Measurements from ENCODE around the gene GFM1.
A peak's percentile ranks its signal among the peaks of the same experiment; 100 is the strongest.
"Not testable (repeated sequence)": the region's sequence is repeated elsewhere in the genome, so short reads cannot be mapped to it uniquely, and the experiment has no call there.

GFM1 gene

DNA sequence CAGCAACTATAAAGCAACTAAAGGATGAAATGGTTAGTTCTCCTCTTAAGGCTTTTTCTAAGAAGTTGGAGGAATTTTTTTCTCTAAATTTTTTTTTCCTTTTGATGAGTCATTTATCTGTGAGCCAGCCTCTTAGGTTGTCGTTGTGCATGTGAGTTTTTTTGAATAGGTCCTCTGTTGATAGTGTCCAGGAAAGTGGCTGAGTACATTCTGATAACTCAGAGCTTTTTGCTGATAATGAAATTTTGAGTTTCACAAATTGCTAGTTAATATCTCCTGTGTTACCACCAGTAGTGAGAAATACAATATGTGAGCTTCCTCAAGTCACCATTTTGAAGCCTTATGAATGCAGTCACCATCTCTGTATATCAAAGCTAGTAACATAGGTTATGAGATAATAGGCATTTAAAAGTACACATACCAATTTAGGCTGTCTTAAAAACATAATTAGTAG lies 35.2 kb downstream of the GFM1 start:
- DNase-seq = no peak

DNA sequence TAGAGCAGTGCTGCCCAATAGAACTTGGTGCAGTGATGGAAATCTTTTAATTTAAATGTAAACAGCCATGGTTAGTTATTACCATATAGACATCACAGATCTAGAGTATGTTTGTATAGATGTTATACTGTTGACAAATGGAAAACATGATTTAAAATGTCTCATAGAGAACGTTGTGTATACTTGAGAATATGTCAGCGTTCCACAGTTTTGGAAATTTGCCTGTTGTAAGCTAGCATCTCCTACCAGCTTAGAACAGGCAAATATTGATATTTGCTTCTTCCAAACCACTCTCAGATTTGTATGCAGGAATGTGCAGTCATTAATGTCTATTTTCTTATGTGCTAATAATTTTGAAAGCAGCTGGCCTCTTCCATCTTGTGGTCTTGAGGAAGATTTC lies 36.5 kb downstream of the GFM1 start:
- no peak for DNase-seq

DNA sequence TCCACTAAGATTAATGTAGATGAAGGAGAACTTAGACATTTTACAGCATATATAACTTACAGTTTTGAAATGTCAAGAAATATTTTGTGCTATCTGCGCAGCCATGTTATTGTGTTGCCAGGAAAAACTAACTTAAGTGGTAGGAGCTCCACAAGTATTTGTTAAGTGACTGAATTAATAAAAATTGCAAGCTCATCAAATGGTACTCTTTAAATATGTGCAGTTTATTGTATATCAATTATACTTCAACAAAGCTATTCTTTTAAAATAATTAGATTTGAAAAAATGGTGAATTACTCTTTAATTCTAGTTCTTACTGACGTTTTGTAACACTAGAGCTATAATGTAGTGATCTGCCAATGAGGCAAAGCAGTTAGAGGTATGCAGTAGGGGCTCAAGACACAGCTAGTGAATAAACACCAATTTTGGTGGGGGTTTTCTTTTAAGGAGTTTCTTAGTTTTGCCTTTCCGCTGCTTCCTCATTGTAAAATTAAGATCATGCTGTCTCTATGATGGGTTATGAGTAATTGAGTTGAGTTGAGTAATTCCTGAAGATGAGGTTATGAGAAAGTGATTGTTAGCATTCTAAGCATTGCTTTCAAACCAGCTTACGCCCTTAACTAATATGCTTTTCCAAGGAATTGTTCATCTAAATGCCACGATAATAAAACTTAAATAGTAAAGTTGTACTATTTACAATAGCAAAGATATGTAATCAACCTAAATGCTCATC lies 39.1 kb downstream of the GFM1 start:
- DNase-seq = no peak

DNA sequence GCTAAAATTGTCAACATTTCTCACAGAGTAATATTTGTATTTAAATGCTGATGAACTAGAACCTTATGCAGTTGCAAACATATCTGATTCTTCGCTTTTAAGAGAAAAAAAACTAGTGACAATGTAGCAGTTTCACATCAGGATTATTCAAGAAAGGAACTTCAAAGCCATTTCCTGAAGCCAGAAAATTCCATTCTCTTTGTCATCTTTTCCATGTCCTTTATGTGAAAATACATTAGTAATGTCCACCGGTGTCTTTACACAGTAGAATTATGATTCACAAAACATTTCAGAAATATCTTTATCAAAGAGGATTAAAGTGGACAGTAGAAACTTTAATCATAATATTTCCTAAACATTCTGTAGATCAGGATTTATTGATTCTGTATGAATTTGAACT lies 40.8 kb downstream of the GFM1 start:
- no peak for DNase-seq

DNA sequence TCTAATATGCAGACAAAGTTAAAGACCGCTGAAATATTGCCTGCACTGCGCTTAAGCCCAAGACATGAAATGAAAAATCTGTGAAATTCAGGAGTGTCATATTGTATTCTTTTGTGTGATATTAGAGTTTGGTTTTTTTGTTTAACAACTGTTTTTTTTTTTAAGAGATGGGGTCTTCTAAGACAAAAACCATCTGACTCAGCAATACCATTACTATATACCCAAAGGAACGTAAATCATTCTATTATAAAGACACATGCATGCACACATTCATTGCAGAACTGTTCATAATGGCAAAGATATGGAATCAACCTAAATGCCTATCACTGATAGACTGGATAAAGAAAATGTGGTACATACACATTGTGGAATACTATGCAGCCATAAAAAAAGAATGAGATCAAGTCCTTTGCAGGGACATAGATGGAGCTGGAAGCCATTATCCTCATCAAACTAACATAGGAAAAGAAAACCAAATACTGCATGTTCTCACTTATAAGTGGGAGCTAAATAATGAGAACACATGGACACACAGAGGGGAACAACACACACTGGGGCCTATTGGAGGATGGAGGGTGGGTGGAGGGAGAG lies 49.6 kb downstream of the GFM1 start:
- DNase-seq = not testable (repeated sequence)

DNA sequence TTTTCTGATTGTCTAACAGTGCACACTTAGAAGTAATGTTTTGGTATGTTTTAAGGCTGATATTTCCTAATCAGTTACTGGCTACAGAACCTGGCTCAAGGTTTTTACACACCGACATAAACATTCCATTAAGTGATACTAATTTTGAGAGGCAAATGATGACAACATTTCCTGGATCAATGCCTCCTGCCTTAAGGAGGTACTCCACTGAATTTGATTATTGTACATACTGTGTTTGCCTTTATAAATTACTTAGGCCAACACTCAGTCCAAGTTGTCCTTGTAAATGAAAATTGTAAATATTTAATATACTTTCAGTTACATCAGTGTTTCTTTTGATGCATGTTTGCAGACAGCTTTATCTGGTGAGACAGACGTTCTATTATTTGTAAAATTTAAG lies 52.3 kb downstream of the GFM1 start:
- no peak for DNase-seq

DNA sequence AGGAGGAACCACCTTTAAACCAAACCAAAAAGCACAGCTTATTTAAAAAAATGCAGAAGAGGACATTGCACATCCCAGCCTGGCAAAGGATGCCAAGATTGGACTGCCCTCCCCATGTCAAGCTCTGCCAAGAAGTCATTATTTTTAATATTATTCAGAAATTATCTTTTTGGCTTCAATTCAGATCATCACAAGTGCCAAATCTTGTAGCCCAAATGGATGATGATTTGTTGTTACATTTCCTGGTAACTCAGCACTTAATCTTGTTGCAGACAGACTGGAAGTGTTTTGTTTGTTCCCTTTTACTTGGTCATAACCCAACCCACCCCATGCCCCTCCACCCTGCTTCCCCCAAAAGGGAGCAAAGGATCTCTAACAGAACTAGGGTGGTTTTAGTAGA lies 56.2 kb downstream of the GFM1 start:
- peak; percentile 78 to 86 for DNase-seq

DNA sequence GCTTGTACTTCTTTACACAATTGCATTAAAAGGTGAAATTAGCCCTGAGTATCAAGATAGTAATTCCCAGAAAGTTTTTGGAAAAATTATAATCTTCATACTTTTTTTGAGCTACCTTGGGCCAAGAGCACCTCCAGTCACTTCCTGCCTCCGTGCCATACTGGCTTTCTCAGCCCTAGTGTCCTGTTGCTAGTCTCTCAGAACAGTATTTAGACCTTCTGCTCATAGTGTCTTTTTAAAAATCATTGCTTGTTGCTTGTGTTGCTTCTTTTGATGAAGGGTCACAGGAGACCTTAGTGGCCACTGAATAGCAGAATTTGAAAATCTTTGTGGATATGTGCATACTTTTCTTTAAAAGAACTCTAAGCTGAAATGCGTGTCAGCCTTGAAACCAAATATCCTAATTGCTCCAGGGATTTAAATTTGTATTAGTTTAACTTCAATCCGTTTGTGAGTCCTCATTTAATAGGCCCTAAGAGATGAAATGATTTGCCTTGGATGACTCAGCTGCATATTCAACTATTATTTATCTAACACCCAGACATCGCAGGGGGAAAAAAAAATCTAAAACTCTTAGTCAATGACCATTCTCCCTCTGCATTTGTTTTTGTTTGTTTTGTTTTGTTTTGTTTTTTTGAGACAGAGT lies 57.2 kb downstream of the GFM1 start:
- DNase-seq = no peak

DNA sequence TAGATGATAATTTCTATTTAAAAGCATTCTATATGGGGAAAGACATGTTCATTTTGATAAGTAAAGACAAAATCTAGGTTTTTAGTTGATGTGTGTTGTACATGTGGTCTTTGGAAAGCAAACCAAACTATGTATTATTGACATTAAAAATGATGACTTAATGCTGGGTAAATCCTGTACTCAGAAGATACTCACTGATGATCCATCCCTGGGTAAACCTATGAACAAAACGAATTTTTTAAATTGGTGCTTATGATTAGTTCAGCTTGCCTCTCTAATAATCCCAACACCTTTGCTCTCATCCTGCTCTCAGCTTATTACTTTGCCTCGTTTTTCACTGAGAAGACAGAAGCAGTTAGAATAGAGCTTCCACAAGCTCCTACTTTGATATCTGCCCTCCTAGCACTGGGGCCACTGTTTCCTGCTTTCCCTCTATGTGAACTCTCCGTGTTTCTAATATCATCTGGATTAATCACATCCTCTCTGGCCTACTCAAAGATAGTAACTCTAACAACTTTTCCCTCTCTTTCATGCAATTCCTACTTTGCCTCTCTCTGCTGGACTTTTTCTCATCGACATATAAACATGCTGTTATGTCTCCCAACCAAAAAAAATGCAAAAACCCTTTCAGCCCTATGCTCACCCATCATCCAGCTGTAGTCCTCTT lies 58.6 kb downstream of the GFM1 start:
- no peak for DNase-seq

DNA sequence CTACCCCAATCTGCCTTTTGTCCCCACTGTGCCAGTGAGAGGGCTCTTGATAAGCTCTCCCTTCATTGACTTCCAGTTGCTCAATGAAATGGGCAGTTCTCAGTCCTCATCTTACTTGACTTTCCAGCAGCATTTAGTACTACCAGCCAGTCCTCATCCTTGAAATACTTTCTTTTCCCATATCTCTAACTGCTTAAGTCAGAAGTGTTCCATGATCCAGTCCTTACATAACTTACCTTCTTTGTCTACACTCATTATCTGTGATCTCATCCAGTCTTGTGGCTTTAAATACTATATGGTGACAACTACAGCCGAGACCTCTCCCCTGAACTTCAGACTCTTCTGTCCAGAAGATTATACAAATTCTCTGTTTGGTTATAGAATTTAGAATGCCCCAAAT lies 59.2 kb downstream of the GFM1 start:
- DNase-seq = no peak

DNA sequence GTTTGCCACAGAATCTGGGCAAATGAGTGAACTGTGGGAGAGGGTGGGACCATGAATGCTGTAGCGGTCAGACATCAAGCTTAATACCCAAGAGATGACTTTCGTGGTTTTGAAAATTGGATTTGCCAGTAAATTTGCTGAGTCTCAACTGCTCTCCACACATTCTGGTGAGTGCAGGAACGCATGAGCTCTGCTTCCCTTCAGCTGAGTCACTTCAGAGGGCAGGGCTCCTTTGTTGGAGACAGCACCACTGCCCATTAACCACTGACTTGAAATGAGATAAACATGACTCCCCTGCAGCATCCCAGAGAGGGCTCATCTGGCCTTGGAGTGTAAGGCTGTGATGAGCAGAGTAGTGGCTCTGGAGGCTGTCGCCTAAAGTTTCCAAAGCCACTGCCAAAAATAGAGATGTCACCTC lies 65.3 kb downstream of the GFM1 start:
- DNase-seq = no peak

DNA sequence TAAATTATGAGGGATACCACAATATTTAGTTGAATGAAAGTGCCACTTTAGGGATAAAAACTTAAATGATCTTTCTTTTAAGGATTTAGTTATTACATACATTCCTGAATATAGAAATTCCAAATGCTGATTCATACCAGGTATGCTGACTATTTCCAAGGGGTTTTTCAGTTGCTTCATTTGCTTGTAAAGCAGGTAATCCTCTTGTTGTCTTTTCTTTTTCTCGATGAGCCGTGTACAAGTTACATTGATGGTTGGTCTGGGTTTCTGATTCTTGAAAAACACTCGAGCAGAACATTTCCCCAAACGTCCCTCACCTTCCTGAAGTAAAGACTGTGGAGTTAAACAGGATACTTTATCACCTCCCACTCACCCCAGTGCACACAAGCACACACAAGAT lies 66.3 kb downstream of the GFM1 start:
- no peak for DNase-seq

DNA sequence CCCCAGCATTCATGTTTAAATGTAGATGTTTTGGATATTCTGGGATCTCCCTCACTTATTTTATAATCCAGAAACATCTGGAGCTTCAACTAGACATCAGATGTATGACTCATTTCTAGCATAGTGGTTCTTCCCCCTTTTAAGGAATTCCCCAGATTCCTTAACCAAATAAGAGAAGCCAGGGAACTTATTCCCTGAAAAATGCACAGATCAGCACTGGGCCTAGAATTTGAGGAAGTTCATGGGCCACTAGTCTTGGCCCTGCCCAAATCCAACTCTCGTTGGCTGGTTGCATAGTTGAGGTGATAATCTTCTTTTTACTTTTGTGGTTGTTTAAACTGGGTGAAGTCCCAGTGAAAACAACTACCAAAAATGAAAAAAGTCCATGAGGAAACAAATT lies 67.6 kb downstream of the GFM1 start:
- DNase-seq = no peak

DNA sequence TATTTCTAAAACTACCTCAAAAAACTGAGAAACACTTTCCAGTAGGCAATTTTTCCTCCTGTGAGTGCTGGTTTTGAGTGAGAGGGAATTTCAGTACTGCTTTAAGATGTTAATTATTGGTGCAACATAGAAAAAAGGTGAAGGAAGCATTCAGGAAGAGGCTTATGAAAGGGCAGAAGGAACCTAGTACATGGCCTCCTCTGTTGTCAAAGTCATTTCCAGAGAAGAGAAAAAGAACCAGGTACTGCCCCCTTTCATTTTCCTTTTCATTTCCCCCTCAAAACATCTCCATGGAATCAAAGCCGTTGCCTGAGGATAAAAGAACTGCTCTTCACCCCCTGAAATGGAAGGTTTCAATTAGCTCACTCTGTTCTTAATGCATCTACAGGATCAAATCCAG lies 68.1 kb downstream of the GFM1 start:
- DNase-seq = no peak

DNA sequence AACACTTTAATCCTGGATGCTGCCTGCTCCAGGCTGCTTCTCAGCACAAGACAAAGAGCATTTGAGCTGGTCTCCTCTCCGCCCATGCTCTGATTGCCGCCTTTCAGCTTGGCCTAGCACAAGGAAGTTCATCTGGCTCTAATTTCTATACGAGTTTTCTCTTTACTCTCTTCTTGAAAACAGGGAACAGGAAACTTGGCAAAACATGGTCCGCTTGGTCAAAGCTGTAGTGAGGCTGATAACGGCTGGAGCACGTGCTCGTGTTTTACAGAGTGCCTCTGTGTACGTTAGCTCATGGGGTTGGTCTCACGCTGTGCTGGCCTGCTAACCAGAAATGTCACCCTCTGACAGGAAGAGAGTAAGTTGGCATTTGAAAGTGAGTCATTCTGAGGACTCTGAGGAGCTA lies 68.8 kb downstream of the GFM1 start:
- no peak for DNase-seq

DNA sequence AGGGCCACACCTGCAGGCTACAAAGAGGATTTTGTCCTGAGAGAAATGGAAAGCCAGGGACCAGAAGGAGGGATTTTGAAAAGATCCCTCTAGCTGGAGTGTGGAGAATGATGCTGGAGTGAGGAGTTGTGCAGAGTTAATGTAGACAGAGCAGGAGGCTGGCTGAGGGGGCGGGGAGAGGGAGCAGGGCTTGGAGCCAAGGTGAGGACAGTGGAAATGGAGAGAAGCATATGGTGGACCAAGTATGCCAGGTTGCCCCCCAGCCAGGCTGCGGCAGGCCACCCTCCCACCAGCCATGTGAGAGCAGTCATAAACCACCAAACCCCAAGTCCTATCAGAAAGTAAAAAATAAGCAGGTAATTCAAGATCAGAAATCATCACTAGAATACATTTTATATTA lies 73.2 kb downstream of the GFM1 start:
- peak in 1 of 2 experiments; percentile 53 for DNase-seq

DNA sequence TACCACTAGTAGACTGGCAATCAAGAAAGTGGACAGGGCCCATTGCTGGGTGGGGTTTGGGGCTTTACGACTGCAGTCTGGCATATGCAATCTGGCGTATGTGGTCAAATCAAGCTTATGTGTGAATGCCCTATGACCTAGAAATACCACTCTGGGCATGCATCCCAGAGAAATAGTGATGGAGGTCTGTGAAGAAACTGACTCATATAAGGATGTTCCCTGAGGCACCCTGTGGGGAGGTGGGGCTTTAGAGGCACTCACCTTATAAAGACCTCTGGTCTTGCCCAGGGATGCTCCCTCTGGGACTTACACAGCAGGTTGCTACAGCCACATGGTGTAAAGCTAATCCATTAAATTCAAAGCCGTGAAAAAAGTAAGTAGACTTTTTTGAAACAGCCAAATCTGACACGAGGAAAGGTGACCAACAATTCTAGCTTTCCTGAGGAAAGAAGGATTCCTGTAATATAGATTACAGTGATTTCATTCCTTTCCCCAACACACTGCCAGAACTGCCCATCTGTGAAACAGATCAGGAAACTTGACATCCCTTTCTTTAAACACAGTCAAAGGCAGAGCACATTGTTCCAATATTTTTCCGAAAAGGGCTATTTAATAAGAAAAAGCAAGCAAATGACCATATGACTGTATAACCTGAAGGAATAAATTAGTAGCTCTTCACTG lies 74.3 kb downstream of the GFM1 start:
- DNase-seq = no peak

DNA sequence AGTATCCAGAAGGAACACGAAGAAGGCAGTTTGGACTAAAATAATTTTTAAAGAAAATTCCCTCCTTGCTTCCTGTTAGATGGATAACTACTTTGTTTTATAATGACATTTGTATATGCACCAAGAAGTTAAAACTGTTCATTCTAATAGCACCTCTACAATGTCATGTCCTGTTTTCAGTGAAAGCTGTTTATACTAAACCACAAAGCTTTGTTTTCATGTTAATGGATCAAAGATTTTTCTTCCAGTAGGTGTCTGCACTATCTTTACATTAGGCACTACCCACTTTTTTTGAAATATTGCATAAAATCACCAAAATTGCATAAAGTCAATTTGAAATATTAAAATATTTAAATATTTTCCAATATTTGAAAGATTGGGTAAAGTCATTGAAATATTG lies 77.8 kb downstream of the GFM1 start:
- no peak for DNase-seq

DNA sequence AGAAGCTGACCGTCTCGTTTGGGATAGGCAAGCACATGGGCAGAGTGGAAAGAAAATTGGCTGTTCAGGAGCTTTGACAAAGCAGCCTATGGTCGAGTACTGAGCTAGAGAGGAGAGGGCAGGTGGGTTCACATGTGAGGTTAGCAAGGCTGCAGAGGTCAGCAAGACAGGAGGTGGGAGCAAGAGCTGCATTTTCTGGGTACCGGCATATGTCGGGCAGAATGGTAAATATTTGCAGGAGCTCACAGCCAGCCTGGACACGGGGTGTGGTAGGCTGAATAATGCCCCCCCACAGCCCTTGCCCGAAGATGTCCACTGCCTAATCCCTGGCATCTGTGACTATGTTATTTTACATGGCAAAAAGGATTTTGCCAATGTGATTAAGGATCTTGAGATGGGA lies 79.7 kb downstream of the GFM1 start:
- DNase-seq = no peak

DNA sequence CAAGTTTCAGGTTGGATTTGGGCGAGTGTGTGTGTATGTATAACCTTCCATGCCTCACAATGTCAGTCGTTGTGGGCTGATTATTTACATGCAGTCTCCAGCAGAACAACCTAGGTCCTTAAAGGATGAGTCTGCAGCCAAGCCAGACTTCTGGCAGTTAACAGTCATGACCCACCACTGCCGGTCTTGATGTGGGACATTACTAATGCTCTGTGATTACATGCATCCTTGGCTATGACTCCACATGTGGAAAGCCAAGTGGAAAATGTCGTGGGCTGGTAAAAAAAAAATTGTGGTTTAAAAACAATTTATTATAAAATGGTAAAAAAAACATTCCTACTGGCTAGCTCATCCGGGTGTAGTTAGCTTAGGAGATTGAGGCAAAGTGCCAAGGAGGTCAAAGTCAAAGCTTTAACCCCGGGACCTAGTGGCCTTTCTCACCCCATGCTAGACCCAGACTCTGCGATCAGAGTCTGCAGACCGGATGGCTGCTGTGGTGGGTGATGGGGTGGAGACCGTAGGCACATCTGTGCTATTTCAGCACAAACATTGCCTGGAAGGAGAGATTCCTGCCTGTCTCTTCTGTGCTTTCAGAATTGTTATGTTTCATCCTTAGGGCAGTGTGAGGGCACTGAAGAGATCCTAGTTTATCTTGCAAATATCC lies 81.2 kb downstream of the GFM1 start:
- no peak for DNase-seq

DNA sequence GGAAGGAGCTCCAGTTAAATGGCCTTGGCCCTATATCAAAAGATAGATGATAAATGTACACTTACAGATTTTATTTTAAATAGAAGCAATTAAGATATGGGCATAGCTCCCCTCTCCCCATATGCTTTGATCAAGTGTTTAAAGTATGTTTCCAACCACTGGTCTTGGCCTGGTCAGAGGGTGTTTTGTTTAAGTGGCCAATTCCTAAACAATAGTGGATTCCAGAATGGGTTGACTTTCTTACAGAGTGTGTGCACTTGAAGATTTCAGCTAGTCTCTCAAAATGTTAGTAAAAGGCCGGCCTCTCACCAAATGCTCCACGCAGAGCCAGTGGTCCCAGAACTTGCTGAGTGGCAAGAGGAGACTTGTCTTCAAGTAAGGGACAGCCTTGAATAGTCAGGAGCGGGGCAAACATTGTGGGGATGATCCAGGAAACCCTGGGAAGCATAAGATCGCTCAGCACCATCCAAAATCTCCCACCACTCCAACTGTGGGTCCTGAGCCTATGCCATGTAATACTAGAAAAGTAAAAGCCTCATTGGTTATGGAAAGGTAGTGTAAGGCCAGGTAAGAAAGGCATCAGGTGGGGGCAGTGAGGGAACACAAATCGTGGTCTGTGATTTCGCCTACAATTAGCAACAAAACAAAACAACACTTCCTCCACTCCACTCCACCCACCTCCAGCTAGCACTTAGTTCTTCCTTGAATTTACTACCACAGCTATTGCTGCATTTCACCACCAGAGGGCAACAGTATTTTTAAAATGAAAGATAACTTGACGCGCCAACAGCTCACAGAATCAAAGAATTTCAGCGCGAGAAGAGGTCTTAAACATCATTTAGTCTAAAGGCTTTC lies 83.1 kb downstream of the GFM1 start:
- peak; percentile 63 to 83 for DNase-seq

DNA sequence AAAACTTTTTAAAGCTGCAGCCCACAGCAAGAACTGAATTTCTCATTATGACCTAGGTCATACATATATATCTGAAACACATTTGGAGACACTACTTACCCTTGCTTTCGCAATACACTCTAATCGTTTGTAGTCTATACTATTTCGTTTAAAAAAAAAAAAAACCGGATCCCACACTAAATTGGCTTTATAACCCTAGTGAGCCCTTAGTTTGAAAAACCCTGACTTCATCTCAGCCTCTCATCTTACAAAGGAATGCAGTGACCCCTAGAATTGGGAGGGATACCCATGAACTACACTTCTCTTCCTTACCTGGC lies 83.7 kb downstream of the GFM1 start:
- DNase-seq = no peak
